ENCODE data around the gene DNASE2B. TPM values are rescaled to one million over a fixed set of nuclear protein-coding genes. Genes with fewer than 3 reads are reported as not detected.

The DNASE2B gene, protein sequence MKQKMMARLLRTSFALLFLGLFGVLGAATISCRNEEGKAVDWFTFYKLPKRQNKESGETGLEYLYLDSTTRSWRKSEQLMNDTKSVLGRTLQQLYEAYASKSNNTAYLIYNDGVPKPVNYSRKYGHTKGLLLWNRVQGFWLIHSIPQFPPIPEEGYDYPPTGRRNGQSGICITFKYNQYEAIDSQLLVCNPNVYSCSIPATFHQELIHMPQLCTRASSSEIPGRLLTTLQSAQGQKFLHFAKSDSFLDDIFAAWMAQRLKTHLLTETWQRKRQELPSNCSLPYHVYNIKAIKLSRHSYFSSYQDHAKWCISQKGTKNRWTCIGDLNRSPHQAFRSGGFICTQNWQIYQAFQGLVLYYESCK
- under 1 TPM in 2 of 3 donors, not detected in 1; 0.09 to 0.18 TPM for polyA plus RNA-seq (ENCODE audit: insufficient read length in 3 of 3)
- long read RNA-seq, donor 1, result 0 reads
- long read RNA-seq, donor 2, result 0 reads
- long read RNA-seq, donor 3, result 0 reads
- long read RNA-seq, donor 4, result 0 reads
- long read RNA-seq, donor 5, result 0 reads
- long read RNA-seq, donor 6, result 0 reads
- long read RNA-seq, donor 7, result 0 reads
- long read RNA-seq, donor 8, result 0 reads
- long read RNA-seq, donor 9, result 0 reads
- long read RNA-seq, donor 10, result 0 reads
- long read RNA-seq, donor 11, result 0 reads
- long read RNA-seq, donor 12, result 0 reads
- long read RNA-seq, donor 13, result 0 reads
- long read RNA-seq, donor 14, result 0 reads
- long read RNA-seq, donor 15, result 0 reads
- long read RNA-seq, donor 16, result 0 reads

- DNase-seq (ENCODE audit: extremely low read depth in 1 of 11, low read depth in 9 of 11, low spot score in 4 of 11), result no peak
Measured at GRCh38 chr1:84398175-84399155, at the start of gene DNASE2B. Gene DNASE2B, plus strand, starts transcription at chr1:84398484. Its CDS starts 81 bp downstream, at chr1:84398565.

GRCh38 chr1:84348759-84349158, 49.5 kb upstream of the DNASE2B start:
- no peak for DNase-seq (ENCODE audit: extremely low read depth in 1 of 11, low read depth in 9 of 11, low spot score in 4 of 11)

GRCh38 chr1:84350104-84350503, 48.2 kb upstream of the DNASE2B start:
- no peak for DNase-seq (ENCODE audit: extremely low read depth in 1 of 11, low read depth in 9 of 11, low spot score in 4 of 11)

DNA sequence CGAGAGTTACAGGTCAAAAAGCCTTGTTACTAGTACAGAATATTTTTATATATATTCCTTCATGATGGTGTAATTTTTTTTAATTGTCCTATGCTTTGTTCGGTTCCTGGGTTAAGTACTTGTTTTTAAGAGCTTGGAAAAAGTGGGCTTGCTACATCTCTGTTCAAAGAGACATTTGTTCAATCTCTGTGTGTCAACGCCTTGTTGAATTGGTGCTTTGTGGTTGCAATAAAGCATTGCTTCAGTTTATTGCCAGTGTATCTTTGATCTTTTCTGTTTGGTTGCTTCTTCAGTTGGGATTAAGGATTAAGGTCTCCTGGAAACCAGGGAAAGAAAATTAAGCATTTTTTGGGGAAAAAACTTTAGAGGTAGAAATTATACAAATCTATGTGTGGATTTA, 47.7 kb upstream of the DNASE2B start:
- no peak for DNase-seq (ENCODE audit: extremely low read depth in 1 of 11, low read depth in 9 of 11, low spot score in 4 of 11)

- no peak for DNase-seq (ENCODE audit: extremely low read depth in 1 of 11, low read depth in 9 of 11, low spot score in 4 of 11)
Measured at GRCh38 chr1:84352298-84353106, 45.8 kb upstream of the DNASE2B start.

DNA sequence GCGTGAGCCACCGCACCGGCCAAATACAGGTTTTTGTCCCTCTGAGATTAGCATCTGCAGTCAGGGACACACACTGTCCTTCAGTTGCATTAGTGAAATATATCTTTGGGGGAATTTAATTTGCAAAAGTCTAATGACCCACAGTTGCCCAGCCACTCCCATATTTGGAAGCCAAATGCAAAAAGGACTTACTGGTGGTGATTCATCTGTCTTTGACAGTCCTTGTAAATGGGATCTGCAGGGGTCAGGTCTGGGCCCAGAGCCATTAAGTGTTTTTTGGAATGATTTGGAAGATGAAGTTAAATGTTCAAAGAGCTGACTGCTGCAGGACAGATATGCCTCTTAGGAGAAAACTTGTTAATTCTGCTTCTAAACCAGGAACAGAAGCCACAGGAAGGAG, 44.6 kb upstream of the DNASE2B start:
- no peak for DNase-seq (ENCODE audit: extremely low read depth in 1 of 11, low read depth in 9 of 11, low spot score in 4 of 11)

- no peak for DNase-seq (ENCODE audit: extremely low read depth in 1 of 11, low read depth in 9 of 11, low spot score in 4 of 11)
Measured at GRCh38 chr1:84355556-84355955, 42.7 kb upstream of the DNASE2B start.

- DNase-seq (ENCODE audit: extremely low read depth in 1 of 11, low read depth in 9 of 11, low spot score in 4 of 11), result no peak
Measured at GRCh38 chr1:84356881-84357280, 41.4 kb upstream of the DNASE2B start.

DNA sequence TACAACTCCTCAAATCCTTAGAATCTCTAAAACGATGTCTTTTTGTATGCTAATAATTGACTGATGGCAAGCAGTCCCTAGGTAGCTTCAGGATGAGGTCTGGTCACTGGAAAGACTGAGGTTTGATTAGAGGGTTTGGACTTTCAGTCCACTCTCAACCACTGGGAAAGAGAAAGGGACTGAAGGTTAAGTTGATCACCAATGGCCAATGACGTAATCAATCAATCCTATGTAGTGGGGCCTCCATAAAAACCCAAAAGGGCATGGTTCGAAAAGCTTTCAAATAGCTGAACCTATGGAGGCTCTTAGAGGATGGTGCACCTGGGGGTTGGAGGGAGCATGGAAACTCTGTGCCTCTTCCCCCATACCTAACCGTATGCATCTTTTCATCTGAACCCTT, 39.6 kb upstream of the DNASE2B start:
- DNase-seq (ENCODE audit: extremely low read depth in 1 of 11, low read depth in 9 of 11, low spot score in 4 of 11), result no peak

GRCh38 chr1:84360316-84360715, 38.0 kb upstream of the DNASE2B start:
- no peak for DNase-seq (ENCODE audit: extremely low read depth in 1 of 11, low read depth in 9 of 11, low spot score in 4 of 11)

- no peak for DNase-seq (ENCODE audit: extremely low read depth in 1 of 11, low read depth in 9 of 11, low spot score in 4 of 11)
Measured at GRCh38 chr1:84361796-84362195, 36.5 kb upstream of the DNASE2B start.

- no peak for DNase-seq (ENCODE audit: extremely low read depth in 1 of 11, low read depth in 9 of 11, low spot score in 4 of 11)
Measured at GRCh38 chr1:84363019-84363418, 35.3 kb upstream of the DNASE2B start.

GRCh38 chr1:84363622-84364021, 34.7 kb upstream of the DNASE2B start:
- DNase-seq (ENCODE audit: extremely low read depth in 1 of 11, low read depth in 9 of 11, low spot score in 4 of 11), result no peak

GRCh38 chr1:84365225-84366221, 32.8 kb upstream of the DNASE2B start:
- no peak for DNase-seq (ENCODE audit: extremely low read depth in 1 of 11, low read depth in 9 of 11, low spot score in 4 of 11)

- no peak for DNase-seq (ENCODE audit: extremely low read depth in 1 of 11, low read depth in 9 of 11, low spot score in 4 of 11)
Measured at GRCh38 chr1:84366786-84367185, 31.5 kb upstream of the DNASE2B start.

- no peak for DNase-seq (ENCODE audit: extremely low read depth in 1 of 11, low read depth in 9 of 11, low spot score in 4 of 11)
Measured at GRCh38 chr1:84367219-84367618, 31.1 kb upstream of the DNASE2B start.

DNA sequence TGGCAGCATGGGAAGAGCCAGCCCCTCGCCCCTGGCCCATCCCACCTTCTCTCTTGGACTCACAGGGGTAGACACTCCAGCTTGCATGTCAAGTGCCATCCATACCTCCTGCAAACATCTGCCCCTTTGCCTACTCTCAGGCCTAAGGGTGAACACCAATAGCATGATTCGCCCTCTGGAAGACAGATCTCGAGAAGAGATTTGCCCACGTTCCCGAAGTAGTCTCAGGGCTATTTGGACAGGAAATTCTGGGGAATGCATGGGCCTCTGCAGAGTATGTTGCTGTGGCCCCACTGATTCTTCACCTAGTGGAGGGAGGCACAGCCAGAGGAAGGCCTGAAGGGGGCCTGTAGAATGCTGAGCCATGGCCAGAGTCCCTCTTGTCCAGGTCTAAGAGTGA, 29.8 kb upstream of the DNASE2B start:
- DNase-seq (ENCODE audit: extremely low read depth in 1 of 11, low read depth in 9 of 11, low spot score in 4 of 11), result no peak
